IPS DF 19.7 (cell line): ENCODE measurements around the gene THADA.
"Not testable (repeated sequence)": the region's sequence is repeated elsewhere in the genome, so short reads cannot be mapped to it uniquely, and the experiment has no call there.

Experiments used
- DNase-seq: peaks from one replicate; pipeline ENCODE4 v3.0.0-alpha.2; 2013; ENCODE audit warnings: low read depth, low spot score

THADA gene, protein sequence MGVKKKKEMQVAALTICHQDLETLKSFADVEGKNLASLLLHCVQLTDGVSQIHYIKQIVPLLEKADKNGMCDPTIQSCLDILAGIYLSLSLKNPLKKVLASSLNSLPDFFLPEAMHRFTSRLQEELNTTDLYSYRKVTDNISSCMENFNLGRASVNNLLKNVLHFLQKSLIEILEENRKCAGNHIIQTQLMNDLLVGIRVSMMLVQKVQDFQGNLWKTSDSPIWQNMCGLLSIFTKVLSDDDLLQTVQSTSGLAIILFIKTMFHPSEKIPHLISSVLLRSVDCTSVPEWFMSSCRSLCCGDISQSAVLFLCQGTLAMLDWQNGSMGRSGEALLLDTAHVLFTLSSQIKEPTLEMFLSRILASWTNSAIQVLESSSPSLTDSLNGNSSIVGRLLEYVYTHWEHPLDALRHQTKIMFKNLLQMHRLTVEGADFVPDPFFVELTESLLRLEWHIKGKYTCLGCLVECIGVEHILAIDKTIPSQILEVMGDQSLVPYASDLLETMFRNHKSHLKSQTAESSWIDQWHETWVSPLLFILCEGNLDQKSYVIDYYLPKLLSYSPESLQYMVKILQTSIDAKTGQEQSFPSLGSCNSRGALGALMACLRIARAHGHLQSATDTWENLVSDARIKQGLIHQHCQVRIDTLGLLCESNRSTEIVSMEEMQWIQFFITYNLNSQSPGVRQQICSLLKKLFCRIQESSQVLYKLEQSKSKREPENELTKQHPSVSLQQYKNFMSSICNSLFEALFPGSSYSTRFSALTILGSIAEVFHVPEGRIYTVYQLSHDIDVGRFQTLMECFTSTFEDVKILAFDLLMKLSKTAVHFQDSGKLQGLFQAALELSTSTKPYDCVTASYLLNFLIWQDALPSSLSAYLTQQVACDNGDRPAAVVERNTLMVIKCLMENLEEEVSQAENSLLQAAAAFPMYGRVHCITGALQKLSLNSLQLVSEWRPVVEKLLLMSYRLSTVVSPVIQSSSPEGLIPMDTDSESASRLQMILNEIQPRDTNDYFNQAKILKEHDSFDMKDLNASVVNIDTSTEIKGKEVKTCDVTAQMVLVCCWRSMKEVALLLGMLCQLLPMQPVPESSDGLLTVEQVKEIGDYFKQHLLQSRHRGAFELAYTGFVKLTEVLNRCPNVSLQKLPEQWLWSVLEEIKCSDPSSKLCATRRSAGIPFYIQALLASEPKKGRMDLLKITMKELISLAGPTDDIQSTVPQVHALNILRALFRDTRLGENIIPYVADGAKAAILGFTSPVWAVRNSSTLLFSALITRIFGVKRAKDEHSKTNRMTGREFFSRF (N-terminal part only)

DNA sequence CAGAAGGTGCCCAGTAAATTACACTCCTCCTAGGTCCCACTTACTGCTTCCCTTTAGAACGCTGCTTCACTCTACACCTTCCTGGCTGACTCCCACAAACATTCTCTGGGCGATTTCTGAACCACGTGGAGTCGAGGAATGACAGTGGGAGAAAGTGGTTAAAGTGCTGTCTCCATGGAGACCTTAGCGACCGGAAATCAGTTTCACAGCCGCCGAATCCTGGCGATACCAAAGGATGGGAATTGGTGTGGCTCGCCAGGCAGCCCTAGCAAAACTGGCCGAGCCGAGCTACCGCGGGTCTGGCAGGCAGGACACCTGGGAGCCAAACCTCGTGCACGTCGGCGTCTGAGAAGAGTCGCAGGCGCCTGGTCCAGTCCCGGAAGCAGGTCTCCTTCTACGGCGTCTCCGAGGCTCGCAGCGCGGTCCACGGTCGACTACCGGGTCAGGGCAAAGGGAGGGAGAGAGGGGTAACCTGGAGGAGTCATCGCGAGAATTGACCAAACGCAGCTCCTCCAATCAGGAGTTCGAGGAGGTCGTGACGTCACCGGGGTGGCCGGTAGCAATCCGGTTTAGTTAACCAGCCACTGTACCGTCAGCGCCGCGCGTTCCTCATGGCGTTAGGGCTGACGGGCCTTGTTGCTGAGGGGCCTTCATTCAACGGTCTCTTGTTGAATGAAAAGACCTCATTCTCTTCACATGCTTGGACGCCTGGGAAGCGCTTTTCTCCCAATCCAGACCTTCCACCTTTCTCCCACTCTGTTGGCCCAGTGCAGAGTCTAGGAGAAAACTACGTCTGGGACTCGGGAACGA is at the start of gene THADA:
TSS of gene THADA (minus strand) at position 436 of the 810 bp plus-strand sequence. CDS start 3,646 bp downstream, outside the sequence.
- peak; percentile 98 for DNase-seq

DNA sequence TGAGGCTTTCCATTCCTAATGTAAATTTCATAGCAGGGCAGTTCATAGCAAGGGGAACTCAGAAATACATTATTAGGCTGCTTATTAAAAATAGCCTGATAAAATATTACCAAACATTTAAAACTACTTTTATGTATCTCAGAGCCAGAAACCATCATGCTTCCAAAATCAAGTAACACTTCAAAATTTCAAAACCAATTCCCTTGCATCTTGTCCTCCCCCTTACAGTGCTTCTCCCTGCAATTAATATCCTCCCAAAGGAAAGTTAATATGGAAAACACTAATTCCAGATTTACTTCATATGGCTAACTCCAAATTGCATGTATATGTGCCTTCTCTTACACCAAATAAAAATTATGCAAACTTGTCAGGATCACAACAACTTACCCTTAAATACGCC is 47.8 kb upstream of the THADA start:
- DNase-seq, result no peak

DNA sequence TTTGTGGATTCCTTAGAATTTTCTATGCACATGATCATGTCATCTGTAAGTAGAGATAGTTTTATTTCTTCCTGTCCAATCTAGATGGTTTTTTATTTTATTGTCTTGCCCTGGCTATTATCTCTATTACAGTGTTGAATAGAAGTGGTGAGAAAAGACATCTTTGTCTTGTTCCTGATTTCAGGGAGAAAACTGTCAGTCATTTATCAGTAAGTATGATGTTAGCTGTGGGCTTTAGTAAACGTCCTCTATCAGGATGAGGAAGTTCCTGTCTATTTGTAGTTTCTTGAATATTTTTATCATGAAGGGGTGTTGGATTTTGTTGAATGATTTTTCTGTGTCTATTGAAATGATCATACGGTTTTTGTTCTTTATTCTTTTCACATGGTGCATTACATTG is 46.5 kb upstream of the THADA start:
- DNase-seq, result no peak

DNA sequence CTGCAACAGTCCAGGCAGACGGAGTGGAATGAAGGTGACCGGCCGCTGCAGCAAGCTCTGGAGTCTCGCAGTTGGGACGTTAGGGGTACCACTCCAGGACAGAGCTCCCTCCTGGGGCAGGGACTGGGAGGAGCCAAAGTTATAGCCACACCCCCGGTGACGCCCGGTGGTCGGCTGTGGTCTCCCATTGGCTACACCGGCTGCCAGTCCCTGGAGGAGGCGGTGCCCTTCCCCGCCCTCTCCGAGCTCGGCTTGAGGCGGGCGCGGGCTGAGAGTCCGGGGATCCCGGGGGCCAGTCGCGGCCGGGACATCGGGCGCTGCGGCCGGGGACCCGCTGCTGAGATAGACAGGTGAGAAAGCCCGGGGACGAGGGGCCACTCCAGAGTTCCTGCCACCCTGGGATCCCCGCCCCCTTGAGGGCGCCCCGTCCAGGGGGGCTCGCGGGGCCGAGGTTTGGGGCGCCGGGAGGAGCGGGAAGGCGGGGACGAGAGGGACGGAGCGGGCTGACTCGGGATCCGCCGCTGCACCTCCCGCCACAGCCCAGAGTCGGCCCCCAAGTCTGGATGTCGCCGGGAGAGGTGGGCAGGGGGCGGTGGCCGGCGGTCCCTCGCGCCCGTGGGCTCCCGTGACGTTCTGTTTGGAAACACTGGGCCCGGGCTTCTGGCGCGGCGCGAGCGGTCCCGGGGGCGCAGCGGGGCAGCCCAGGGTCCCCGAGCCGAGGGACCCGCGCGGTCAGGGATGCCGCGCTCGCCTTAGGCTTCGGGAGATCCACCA is 41.4 kb upstream of the THADA start, which contains the start of gene PLEKHH2:
TSS of gene PLEKHH2 (plus strand) at position 231 of the 774 bp plus-strand sequence. CDS start 7,414 bp downstream, outside the sequence.
- DNase-seq, result peak; percentile 25

DNA sequence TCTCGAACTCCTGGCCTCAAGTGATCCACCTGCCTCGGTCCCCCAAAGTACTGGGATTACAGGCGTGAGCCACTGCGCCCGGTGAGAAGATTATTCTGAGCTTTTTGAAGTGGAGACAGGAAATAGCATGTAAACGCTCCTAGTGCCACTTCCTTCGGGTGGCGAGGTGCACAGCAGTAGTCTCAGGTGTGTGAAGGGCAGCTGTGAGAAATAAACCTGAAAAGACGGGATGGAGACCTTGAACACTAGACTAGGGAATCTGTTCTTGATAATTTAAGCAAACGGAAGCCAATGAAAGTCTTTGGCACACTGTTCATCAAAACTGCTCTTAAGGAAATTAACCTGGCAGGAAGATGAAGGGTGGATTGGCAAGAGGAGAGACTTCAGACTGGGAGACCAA is 40.8 kb upstream of the THADA start:
- DNase-seq, result no peak

DNA sequence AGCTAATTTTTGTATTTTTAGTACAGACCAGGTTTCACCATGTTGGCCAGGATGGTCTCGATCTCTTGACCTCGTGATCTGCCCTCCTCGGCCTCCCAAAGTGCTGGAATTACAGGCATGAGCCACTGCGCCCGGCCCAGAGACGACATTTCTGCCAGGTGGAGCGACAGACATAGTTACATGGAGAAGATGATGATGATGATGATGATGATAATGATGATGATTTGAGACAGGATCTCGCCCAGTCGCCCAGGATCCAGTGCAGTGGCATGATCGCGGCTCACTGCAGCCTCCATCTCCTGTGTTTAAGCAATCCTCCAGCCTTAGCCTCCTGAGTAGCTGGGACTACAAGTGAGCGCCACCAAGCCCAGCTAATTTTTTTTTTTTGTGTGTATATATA is 40.3 kb upstream of the THADA start:
- DNase-seq, result not testable (repeated sequence)

DNA sequence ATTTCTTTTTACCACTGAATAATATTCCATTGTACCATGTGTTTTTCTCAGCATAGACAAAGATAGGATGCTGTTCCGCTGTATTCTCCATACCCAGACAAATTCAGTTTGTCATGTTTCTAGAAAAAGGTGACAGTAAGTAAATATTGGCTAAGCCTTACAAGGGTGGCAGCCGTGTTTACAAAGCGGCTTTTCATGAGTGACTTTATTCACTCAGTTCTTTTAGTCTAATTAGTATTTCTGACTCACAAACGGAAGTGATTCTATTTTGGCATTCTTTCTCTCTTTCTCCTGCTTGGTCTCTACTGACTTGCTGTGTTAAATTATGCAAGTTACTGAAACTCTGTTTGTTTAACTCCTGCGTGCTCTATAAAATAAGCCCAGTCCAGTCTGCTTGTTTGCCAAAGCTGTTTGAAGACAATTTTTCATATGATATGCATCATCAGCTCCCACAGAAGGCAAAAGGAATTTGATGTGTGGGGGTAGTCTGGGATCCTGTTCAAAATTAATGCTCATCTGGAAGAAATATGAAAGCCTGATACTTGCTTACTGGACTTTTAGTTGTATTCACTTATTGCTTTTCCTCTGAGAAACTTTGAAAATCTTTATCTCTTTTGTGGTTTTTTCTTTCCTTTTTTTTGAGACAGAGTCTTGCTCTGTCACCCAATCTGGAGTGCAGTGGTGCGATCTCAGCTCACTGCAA is 38.9 kb upstream of the THADA start:
- DNase-seq, result no peak

DNA sequence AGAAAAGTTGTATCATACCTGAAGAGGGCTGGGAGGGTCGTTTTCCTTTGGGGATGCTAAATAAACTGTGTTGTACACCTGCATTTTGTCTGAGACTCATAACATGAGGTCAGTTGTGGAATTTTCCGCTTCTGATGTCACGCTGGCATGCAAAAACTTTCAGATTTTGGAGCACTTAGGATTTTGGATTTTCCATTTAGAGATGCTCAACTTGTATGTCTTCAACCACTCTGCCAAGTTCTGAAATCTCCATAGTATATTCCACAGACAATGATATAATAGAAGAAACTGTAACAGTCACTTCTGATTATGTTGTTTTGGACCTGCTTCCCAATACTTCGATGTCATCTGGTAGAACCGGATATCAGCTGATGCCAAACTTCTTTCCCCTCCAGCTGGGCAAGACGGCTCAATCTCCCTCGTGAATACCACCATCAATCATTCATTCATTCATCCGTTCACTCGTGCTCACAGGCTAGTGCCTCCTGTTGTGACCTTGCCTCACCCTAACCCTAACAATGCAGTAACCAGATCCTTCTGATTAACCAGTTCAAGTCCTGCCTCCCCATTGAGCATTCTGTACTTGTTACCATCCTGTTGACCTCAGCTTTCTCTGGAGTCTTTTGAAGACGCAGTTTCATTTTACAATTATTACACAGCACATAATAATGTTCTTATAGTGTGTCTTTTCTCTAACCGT is 35.9 kb upstream of the THADA start:
- no peak for DNase-seq

DNA sequence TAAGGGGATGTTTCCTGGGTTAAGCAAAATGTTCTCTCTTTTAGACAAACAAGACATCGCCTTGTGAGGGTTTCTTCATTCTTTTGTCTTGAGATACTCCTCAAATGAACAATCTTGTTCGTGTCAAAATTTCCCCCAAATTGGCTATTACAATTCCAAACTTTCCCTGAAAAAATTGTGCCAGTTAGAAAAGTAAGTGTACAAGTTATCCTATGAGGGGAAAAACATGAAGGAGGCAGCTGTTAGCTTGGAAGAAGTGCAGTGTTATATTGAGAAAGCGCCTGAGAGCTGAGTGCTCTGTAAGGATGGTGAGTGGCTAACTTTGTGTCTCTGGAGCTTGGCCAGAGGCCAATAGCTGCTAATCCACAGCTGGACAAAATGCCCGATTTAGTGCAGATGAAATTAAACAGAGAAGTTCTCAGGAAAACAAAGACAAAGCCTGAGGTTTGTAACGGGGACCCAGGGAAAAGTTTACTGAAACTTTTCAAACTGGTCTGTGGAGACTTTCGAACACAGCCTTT is 27.2 kb upstream of the THADA start:
- no peak for DNase-seq

DNA sequence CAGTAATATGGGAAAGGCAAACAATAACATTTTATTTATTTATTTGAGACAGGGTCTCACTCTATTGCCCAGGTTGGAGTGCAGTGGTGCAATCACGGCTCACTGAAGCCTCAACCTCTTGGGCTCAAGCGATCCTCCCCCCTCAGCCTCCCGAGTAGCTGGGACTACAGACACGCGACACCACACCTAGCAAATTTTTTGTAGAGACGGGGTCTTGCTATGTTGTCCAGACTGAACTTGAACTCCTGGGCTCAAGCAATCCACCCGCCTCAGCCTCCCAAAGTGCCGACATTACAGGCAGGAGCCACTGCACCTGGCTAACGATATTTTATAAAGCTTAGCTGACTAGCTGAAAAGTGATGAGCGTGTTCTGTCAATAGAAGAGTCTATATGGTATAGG is 23.7 kb upstream of the THADA start:
- no peak for DNase-seq

DNA sequence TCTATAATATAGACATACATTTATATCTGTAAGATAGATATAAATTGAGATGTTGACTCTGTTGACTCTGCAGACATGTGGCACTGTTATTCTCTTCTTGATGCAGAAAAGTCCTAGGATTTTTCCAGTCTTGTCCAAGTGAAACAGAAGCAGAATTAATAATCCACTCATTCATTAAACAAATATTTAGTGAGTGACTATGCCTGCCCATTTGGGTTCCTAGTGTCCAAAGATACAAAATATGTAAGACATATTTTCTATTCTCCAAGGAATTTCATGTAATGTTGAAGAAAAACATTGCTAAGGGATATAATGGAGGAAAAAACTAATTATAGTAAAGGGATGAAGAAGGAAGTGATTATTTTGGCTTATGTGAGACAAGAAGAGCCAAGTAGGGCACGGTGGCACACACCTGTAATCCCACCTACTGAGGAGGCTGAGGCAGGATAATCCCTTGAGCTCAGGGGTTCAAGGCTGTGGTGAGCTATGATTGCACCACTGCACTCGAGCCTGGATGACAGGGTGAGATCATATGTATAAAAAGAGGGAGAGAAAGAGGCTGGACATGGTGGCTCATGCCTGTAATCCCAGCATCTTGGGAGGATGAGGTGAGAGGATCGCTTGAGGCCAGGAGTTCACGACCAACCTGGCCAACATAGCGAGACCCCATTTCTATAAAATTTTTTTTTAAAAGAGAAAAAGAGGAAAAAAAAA is 21.3 kb upstream of the THADA start:
- no peak for DNase-seq

DNA sequence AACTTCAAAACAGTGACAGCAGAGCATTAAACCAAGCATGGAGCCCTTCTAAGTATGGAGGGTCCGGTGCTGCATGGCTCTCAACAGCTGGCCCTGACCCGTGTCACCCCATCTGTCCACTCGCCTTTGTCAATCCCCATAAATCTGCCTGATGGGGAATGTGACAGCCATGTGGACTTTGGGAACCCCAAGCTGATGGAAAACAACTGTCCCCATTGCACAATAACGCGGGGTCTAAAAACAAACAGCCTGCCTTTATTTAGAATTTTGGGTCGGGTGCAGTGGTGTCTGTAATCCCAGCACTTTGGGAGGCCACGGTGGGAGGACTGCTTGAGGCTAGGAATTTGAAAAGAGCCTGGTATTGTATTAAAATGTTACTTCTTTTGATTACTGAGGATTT is 17.1 kb upstream of the THADA start:
- no peak for DNase-seq

DNA sequence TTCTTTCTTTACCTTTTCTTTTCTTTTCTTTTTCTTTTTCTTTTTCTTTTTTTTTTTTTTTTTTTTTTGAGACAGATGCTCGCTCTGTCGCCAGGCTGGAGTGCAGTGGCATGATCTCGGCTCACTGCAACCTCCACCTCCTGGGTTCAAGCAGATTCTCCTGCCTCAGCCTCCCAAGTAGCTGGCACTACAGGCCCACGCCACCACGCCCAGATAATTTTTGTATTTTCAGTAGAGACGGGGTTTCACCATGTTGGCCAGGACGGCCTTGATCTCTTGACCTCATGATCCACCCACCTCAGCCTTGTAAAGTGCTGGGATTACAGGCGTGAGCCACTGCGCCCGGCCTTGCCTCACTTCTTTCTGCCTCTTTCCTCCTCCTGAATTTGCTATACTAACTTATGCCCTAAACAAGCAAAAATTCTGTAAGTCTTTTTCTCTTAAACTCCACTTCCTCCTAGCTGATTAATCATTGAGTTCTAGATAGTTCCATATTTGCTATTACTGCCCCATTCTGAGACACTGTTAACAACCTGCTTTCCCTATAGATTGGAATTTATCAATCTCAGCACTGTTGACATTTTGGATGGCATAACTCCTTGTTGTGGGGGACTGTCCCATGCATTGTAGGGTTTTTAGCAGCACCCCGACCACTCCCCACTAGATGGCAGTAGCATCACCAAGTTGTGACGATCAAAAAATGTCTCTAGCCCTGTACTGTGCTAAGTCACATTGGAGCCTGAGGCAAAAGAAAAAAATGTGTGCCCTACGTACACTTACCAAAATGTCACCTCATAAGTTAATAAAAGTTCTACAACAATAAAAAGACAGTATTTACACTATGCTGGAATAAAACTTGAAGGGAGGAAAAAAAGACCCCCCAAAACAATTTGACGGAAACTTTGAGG is 16.4 kb upstream of the THADA start:
- DNase-seq, result no peak

DNA sequence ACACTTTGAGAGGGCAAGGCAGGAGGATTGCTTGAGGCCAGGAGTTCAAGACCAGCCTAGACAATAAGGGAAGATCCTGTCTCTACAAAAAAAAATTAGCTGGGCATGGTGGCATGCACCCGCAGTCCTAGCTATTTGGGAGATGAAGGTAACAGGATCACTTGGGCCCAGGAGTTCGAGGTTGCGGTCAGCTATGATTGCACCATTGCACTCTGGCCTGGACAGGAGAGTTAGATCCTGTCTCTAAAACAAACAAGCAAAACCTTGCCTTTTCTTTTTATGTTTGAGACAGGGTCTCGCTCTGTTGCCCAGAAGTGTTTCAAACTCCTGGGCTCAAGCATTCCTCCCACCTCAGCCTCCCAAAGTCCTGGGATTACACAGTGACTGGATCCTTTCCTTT is 14.5 kb upstream of the THADA start:
- no peak for DNase-seq

DNA sequence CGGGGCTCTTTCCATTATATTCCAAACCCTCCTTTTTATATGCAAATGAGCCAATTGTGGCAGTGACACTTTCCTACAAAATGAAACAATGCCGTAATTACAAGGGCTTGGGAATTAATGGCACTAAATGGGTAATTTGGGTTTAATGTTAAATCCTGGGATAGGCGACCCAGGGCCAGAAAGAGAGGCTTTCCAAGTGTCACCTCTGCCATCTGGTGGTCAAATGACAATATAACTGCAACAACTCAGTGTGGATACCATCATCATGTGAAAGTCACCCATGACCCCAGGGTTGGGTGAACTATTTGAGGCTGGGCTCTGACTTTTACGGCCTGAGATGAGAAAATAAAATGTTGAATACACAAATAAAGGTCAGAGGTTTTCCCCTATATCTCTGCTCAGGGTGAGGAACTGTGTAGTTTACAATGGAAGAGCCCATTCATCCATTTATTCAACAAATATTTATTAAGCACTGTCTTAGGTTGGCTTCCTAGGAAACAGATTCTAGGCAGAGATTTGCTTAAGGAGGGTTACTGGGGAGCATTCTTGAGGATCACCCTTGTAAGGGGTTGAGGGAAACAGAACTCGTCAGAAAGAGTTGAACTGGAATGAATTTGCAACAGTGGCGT is 13.6 kb upstream of the THADA start:
- DNase-seq, result no peak

DNA sequence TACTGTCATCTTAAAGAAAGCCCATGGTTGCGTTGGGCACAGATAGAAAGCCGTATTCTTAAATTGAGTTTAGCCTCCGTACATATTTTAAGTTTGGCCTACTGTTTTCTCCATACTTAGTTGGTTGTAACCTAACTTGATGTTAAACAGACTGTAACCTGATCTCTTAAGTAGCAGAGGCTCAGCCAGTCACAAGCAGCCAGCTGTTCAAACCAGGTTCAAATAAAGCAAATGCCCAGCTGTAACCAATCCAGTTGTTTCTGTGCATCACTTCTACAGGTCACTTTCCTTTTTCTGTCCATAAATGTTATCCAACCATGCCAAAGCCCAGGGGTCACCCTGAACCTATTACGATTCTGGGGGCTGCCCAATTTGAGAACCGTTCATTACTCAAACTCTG is 10.0 kb upstream of the THADA start:
- DNase-seq, result no peak
